A549 (cell line): ENCODE data around the gene GRIN2B.

Experiments used
- CBX8 ChIP-seq: fragments of 200-600 bp; sonication (generic); IDR thresholded peaks from 2 replicates; pipeline ENCODE4 v1.6.1; 2016
- ESRRA ChIP-seq: fragments of 150-350 bp; IDR thresholded peaks from 2 replicates; pipeline ENCODE4 v1.6.1; 2014; ENCODE audit warnings: mild to moderate bottlenecking, low read length, borderline replicate concordance
- JUNB ChIP-seq: fragments of >200 bp; sonication (Bioruptor Twin); formaldehyde crosslinking; IDR thresholded peaks from 2 replicates; pipeline ENCODE4 v1.6.1; 2016
- MAX ChIP-seq: IDR thresholded peaks from 2 replicates; pipeline ENCODE4 v1.6.1; 2012
- POLR2A ChIP-seq: IDR thresholded peaks from 2 replicates; pipeline ENCODE4 v1.6.1; 2012; ENCODE audit warnings: mild to moderate bottlenecking, low read length
- POLR2AphosphoS2 ChIP-seq: conservative IDR thresholded peaks from 2 replicates; pipeline ENCODE4 v1.6.1; 2012; ENCODE audit warnings: low read length, improper control_type of control experiment, inconsistent platforms
- RAD21 ChIP-seq, 2 experiments: fragments of >200 bp in 1 of 2; sonication (Bioruptor Twin) in 1 of 2; formaldehyde crosslinking in 1 of 2; IDR thresholded peaks in 1 of 2; conservative IDR thresholded peaks in 1 of 2; 2 replicates in 1 of 2; 3 replicates in 1 of 2; pipeline ENCODE4 v1.6.1; 2012 to 2018; ENCODE audit warnings: inconsistent platforms in 1 of 2
- RFX5 ChIP-seq: fragments of 450-650 bp; IDR thresholded peaks from 2 replicates; pipeline ENCODE4 v1.7.1; 2014; ENCODE audit warnings: antibody characterized with exemption, mild to moderate bottlenecking, moderate library complexity
- SMC3 ChIP-seq: fragments of >200 bp; sonication (Bioruptor Twin); formaldehyde crosslinking; IDR thresholded peaks from 3 replicates; pipeline ENCODE4 v1.6.1; 2018; ENCODE audit warnings: inconsistent platforms
- SREBF2 ChIP-seq: fragments of 450-650 bp; IDR thresholded peaks from 2 replicates; pipeline ENCODE4 v1.6.1; 2014; ENCODE audit warnings: mild to moderate bottlenecking, moderate library complexity
- USF2 ChIP-seq: fragments of 450-650 bp; IDR thresholded peaks from 2 replicates; pipeline ENCODE4 v1.6.1; 2014; ENCODE audit warnings: antibody characterized with exemption
- ZNF302 ChIP-seq: fragments of 250-450 bp; sonication (Bioruptor Pico); IDR thresholded peaks from 2 replicates; pipeline ENCODE4 v1.9.0; 2021; ENCODE audit warnings: inconsistent platforms, mild to moderate bottlenecking, moderate library complexity
- TF ChIP-seq, protein P1 (sequence below): fragments of >200 bp; sonication (Bioruptor Twin); formaldehyde crosslinking; IDR thresholded peaks from 3 replicates; pipeline ENCODE4 v1.5.1; 2016
- TF ChIP-seq, protein P2 (sequence below): fragments of 250-450 bp; sonication (Bioruptor Pico); IDR thresholded peaks from 2 replicates; pipeline ENCODE4 v1.5.0; 2021; ENCODE audit warnings: mild to moderate bottlenecking, moderate library complexity, borderline replicate concordance

- TF ChIP-seq RAD21 (conservative IDR thresholded peaks at IDR 0.05 in 1 of 2, IDR thresholded peaks at IDR 0.05 in 1 of 2) (no peak), SMC3 (no peak), USF2 (no peak), SREBF2 (no peak), RFX5 (no peak), CBX8 (no peak), ESRRA (no peak), ZNF302 (CRISPR knock-in tag) (no peak), POLR2A (no peak), JUNB (no peak), POLR2AphosphoS2 (no peak), MAX (no peak)
- TF ChIP-seq, protein P1, sequence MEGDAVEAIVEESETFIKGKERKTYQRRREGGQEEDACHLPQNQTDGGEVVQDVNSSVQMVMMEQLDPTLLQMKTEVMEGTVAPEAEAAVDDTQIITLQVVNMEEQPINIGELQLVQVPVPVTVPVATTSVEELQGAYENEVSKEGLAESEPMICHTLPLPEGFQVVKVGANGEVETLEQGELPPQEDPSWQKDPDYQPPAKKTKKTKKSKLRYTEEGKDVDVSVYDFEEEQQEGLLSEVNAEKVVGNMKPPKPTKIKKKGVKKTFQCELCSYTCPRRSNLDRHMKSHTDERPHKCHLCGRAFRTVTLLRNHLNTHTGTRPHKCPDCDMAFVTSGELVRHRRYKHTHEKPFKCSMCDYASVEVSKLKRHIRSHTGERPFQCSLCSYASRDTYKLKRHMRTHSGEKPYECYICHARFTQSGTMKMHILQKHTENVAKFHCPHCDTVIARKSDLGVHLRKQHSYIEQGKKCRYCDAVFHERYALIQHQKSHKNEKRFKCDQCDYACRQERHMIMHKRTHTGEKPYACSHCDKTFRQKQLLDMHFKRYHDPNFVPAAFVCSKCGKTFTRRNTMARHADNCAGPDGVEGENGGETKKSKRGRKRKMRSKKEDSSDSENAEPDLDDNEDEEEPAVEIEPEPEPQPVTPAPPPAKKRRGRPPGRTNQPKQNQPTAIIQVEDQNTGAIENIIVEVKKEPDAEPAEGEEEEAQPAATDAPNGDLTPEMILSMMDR: no peak
- TF ChIP-seq, protein P2, sequence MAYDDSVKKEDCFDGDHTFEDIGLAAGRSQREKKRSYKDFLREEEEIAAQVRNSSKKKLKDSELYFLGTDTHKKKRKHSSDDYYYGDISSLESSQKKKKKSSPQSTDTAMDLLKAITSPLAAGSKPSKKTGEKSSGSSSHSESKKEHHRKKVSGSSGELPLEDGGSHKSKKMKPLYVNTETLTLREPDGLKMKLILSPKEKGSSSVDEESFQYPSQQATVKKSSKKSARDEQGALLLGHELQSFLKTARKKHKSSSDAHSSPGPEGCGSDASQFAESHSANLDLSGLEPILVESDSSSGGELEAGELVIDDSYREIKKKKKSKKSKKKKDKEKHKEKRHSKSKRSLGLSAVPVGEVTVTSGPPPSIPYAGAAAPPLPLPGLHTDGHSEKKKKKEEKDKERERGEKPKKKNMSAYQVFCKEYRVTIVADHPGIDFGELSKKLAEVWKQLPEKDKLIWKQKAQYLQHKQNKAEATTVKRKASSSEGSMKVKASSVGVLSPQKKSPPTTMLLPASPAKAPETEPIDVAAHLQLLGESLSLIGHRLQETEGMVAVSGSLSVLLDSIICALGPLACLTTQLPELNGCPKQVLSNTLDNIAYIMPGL (CRISPR knock-in tag): no peak
Measured at GRCh38 chr12:13959131-13959723, 22.2 kb downstream of the GRIN2B start.
